Measurements from ENCODE around the gene TCF20. TPM values are rescaled to one million over a fixed set of nuclear protein-coding genes. Genes with fewer than 3 reads are reported as not detected.
A peak's percentile ranks its signal among the peaks of the same experiment; 100 is the strongest.

TCF20 gene
- total and polyA plus RNA-seq, 5 donors from 2014 or later: 1.4 to 101 (median 2.1) TPM

GRCh38 chr22:42262964-42263363, 7.5 kb downstream of the TCF20 start:
- ATAC-seq (ENCODE audit: low read depth in 2 of 2): peak in 1 of 2 donors; percentile 39
- H3K4me3 ChIP-seq (ENCODE audit: low read depth, low read length): no peak overlapping the region
- H3K36me3 ChIP-seq (ENCODE audit: control insufficient read depth, insufficient read depth, low read length): peaks cover 2% of the 10 kb centered on the region
- Mint-ChIP-seq H3K4me1 (peaks cover 46 to 95% (median 86%) of the 10 kb centered on the region in 4 donors), H3K27ac (peak overlapping the region in 1 of 3 donors; percentile 43), H3K9me3 (no peaks in the 10 kb centered on the region), H3K27me3 (no peaks in the 10 kb centered on the region), H3K36me3 (no peaks in the 10 kb centered on the region), H3K4me3 (peak overlapping the region in 3 of 4 donors; percentile 1 to 65 (median 13))
- peak in 1 of 3 donors; percentile 24 for DNase-seq
- no peaks in the 10 kb centered on the region for H3K27me3 ChIP-seq (ENCODE audit: control insufficient read depth, insufficient read depth, low read length)
- H3K4me1 ChIP-seq (ENCODE audit: control insufficient read depth, insufficient read depth, low read length, poor library complexity, severe bottlenecking): peaks cover 73% of the 10 kb centered on the region
- no peaks in the 10 kb centered on the region for H3K9me3 ChIP-seq (ENCODE audit: control insufficient read depth in 2 of 2, low read length in 2 of 2)
- peak overlapping the region; percentile 1 for H3K27ac ChIP-seq (ENCODE audit: insufficient read depth, low read length, poor library complexity, severe bottlenecking)

GRCh38 chr22:42261296-42261695, 9.2 kb downstream of the TCF20 start:
- no peak overlapping the region for H3K4me3 ChIP-seq (ENCODE audit: low read depth, low read length)
- DNase-seq (no peak), ATAC-seq (ENCODE audit: low read depth in 2 of 2) (no peak)
- H3K4me1 ChIP-seq (ENCODE audit: control insufficient read depth, insufficient read depth, low read length, poor library complexity, severe bottlenecking): peaks cover 73% of the 10 kb centered on the region
- Mint-ChIP-seq H3K27me3 (no peaks in the 10 kb centered on the region), H3K4me3 (peak overlapping the region in 1 of 4 donors; percentile 25), H3K4me1 (peaks cover 58 to 97% (median 90%) of the 10 kb centered on the region in 4 donors), H3K9me3 (no peaks in the 10 kb centered on the region), H3K27ac (no peak overlapping the region), H3K36me3 (no peaks in the 10 kb centered on the region)
- no peaks in the 10 kb centered on the region for H3K27me3 ChIP-seq (ENCODE audit: control insufficient read depth, insufficient read depth, low read length)
- H3K9me3 ChIP-seq (ENCODE audit: control insufficient read depth in 2 of 2, low read length in 2 of 2): no peaks in the 10 kb centered on the region
- no peak overlapping the region for H3K27ac ChIP-seq (ENCODE audit: insufficient read depth, low read length, poor library complexity, severe bottlenecking)
- peaks cover 2% of the 10 kb centered on the region for H3K36me3 ChIP-seq (ENCODE audit: control insufficient read depth, insufficient read depth, low read length)

GRCh38 chr22:42258126-42258525, 12.3 kb downstream of the TCF20 start:
- ATAC-seq (ENCODE audit: low read depth in 2 of 2) (no peak), DNase-seq (no peak)
- Mint-ChIP-seq H3K27me3 (no peaks in the 10 kb centered on the region), H3K36me3 (peaks cover 8% of the 10 kb centered on the region), H3K4me3 (peak overlapping the region in 1 of 4 donors; percentile 55), H3K4me1 (peaks cover 45 to 81% (median 76%) of the 10 kb centered on the region in 4 donors), H3K9me3 (no peaks in the 10 kb centered on the region), H3K27ac (peak overlapping the region in 1 of 3 donors; percentile 15)
- Histone ChIP-seq H3K9me3 (ENCODE audit: control insufficient read depth in 2 of 2, low read length in 2 of 2) (no peaks in the 10 kb centered on the region), H3K36me3 (ENCODE audit: control insufficient read depth, insufficient read depth, low read length) (peaks cover 2% of the 10 kb centered on the region), H3K27ac (ENCODE audit: insufficient read depth, low read length, poor library complexity, severe bottlenecking) (no peak overlapping the region), H3K4me3 (ENCODE audit: low read depth, low read length) (no peak overlapping the region), H3K4me1 (ENCODE audit: control insufficient read depth, insufficient read depth, low read length, poor library complexity, severe bottlenecking) (peaks cover 46% of the 10 kb centered on the region), H3K27me3 (ENCODE audit: control insufficient read depth, insufficient read depth, low read length) (no peaks in the 10 kb centered on the region)

GRCh38 chr22:42257386-42257785, 13.1 kb downstream of the TCF20 start:
- peaks cover 45 to 76% (median 69%) of the 10 kb centered on the region in 4 donors for H3K4me1 Mint-ChIP-seq
- H3K27ac Mint-ChIP-seq: peak overlapping the region in 2 of 3 donors; percentile 48 to 50
- DNase-seq: no peak

GRCh38 chr22:42256930-42257329, 13.5 kb downstream of the TCF20 start:
- Histone ChIP-seq H3K4me1 (ENCODE audit: control insufficient read depth, insufficient read depth, low read length, poor library complexity, severe bottlenecking) (peaks cover 40% of the 10 kb centered on the region), H3K27ac (ENCODE audit: insufficient read depth, low read length, poor library complexity, severe bottlenecking) (no peak overlapping the region), H3K36me3 (ENCODE audit: control insufficient read depth, insufficient read depth, low read length) (no peaks in the 10 kb centered on the region), H3K27me3 (ENCODE audit: control insufficient read depth, insufficient read depth, low read length) (no peaks in the 10 kb centered on the region), H3K9me3 (ENCODE audit: control insufficient read depth in 2 of 2, low read length in 2 of 2) (no peaks in the 10 kb centered on the region), H3K4me3 (ENCODE audit: low read depth, low read length) (no peak overlapping the region)
- ATAC-seq (ENCODE audit: low read depth in 2 of 2) (peak in 1 of 2 donors; percentile 55), DNase-seq (no peak)
- Mint-ChIP-seq H3K27ac (peak overlapping the region; percentile 1 to 67 (median 50)), H3K36me3 (peaks cover 8% of the 10 kb centered on the region), H3K4me3 (peak overlapping the region in 3 of 4 donors; percentile 36 to 56 (median 55)), H3K4me1 (peaks cover 41 to 72% (median 65%) of the 10 kb centered on the region in 4 donors), H3K9me3 (no peaks in the 10 kb centered on the region), H3K27me3 (no peaks in the 10 kb centered on the region)

More at GRCh38 chr22:42257386-42257785, 13.1 kb downstream of the TCF20 start:
- Histone ChIP-seq H3K27ac (ENCODE audit: insufficient read depth, low read length, poor library complexity, severe bottlenecking) (no peak overlapping the region), H3K4me3 (ENCODE audit: low read depth, low read length) (no peak overlapping the region), H3K27me3 (ENCODE audit: control insufficient read depth, insufficient read depth, low read length) (no peaks in the 10 kb centered on the region), H3K36me3 (ENCODE audit: control insufficient read depth, insufficient read depth, low read length) (peaks cover under 1% of the 10 kb centered on the region), H3K4me1 (ENCODE audit: control insufficient read depth, insufficient read depth, low read length, poor library complexity, severe bottlenecking) (peaks cover 40% of the 10 kb centered on the region), H3K9me3 (ENCODE audit: control insufficient read depth in 2 of 2, low read length in 2 of 2) (no peaks in the 10 kb centered on the region)
- H3K9me3 Mint-ChIP-seq: no peaks in the 10 kb centered on the region
- peak overlapping the region in 1 of 4 donors; percentile 55 for H3K4me3 Mint-ChIP-seq
- no peaks in the 10 kb centered on the region for H3K27me3 Mint-ChIP-seq
- H3K36me3 Mint-ChIP-seq: peaks cover 8% of the 10 kb centered on the region
- no peak for ATAC-seq (ENCODE audit: low read depth in 2 of 2)

- H3K36me3 Mint-ChIP-seq: peaks cover 8% of the 10 kb centered on the region
- Histone ChIP-seq H3K4me3 (ENCODE audit: low read depth, low read length) (no peak overlapping the region), H3K9me3 (ENCODE audit: control insufficient read depth in 2 of 2, low read length in 2 of 2) (no peaks in the 10 kb centered on the region), H3K4me1 (ENCODE audit: control insufficient read depth, insufficient read depth, low read length, poor library complexity, severe bottlenecking) (peaks cover 40% of the 10 kb centered on the region), H3K36me3 (ENCODE audit: control insufficient read depth, insufficient read depth, low read length) (no peaks in the 10 kb centered on the region), H3K27me3 (ENCODE audit: control insufficient read depth, insufficient read depth, low read length) (no peaks in the 10 kb centered on the region), H3K27ac (ENCODE audit: insufficient read depth, low read length, poor library complexity, severe bottlenecking) (no peak overlapping the region)
- ATAC-seq (ENCODE audit: low read depth in 2 of 2) (no peak), DNase-seq (no peak)
- no peaks in the 10 kb centered on the region for H3K27me3 Mint-ChIP-seq
- peaks cover 39 to 68% (median 60%) of the 10 kb centered on the region in 4 donors for H3K4me1 Mint-ChIP-seq
- no peak overlapping the region for H3K4me3 Mint-ChIP-seq
- H3K27ac Mint-ChIP-seq: peak overlapping the region in 2 of 3 donors; percentile 50 to 79
- no peaks in the 10 kb centered on the region for H3K9me3 Mint-ChIP-seq
These were observed 14.2 kb downstream of the TCF20 start for GRCh38 chr22:42256220-42256619.

- H3K36me3 Mint-ChIP-seq: peaks cover 11% of the 10 kb centered on the region
- H3K27ac Mint-ChIP-seq: no peak overlapping the region
- ATAC-seq (ENCODE audit: low read depth in 2 of 2): no peak
- H3K9me3 Mint-ChIP-seq: no peaks in the 10 kb centered on the region
- H3K4me3 Mint-ChIP-seq: no peak overlapping the region
- peaks cover 5% of the 10 kb centered on the region for H3K36me3 ChIP-seq (ENCODE audit: control insufficient read depth, insufficient read depth, low read length)
- no peak for DNase-seq
- no peak overlapping the region for H3K4me3 ChIP-seq (ENCODE audit: low read depth, low read length)
- no peaks in the 10 kb centered on the region for H3K27me3 Mint-ChIP-seq
- H3K27ac ChIP-seq (ENCODE audit: insufficient read depth, low read length, poor library complexity, severe bottlenecking): no peak overlapping the region
- peaks cover 14 to 64% (median 43%) of the 10 kb centered on the region in 4 donors for H3K4me1 Mint-ChIP-seq
- no peaks in the 10 kb centered on the region for H3K27me3 ChIP-seq (ENCODE audit: control insufficient read depth, insufficient read depth, low read length)
- no peaks in the 10 kb centered on the region for H3K9me3 ChIP-seq (ENCODE audit: control insufficient read depth in 2 of 2, low read length in 2 of 2)
- no peaks in the 10 kb centered on the region for H3K4me1 ChIP-seq (ENCODE audit: control insufficient read depth, insufficient read depth, low read length, poor library complexity, severe bottlenecking)
These were observed 20.6 kb downstream of the TCF20 start for GRCh38 chr22:42249831-42250230.

GRCh38 chr22:42248995-42249394, 21.5 kb downstream of the TCF20 start:
- Mint-ChIP-seq H3K4me3 (no peak overlapping the region), H3K27me3 (no peaks in the 10 kb centered on the region), H3K9me3 (no peaks in the 10 kb centered on the region), H3K27ac (peak overlapping the region in 2 of 3 donors; percentile 15 to 56), H3K4me1 (peaks cover 19 to 67% (median 43%) of the 10 kb centered on the region in 4 donors), H3K36me3 (peaks cover 16% of the 10 kb centered on the region)
- ATAC-seq (ENCODE audit: low read depth in 2 of 2) (no peak), DNase-seq (no peak)
- Histone ChIP-seq H3K4me3 (ENCODE audit: low read depth, low read length) (no peak overlapping the region), H3K27ac (ENCODE audit: insufficient read depth, low read length, poor library complexity, severe bottlenecking) (no peak overlapping the region), H3K4me1 (ENCODE audit: control insufficient read depth, insufficient read depth, low read length, poor library complexity, severe bottlenecking) (peaks cover 1% of the 10 kb centered on the region), H3K27me3 (ENCODE audit: control insufficient read depth, insufficient read depth, low read length) (no peaks in the 10 kb centered on the region), H3K36me3 (ENCODE audit: control insufficient read depth, insufficient read depth, low read length) (peaks cover 5% of the 10 kb centered on the region), H3K9me3 (ENCODE audit: control insufficient read depth in 2 of 2, low read length in 2 of 2) (no peaks in the 10 kb centered on the region)

Measured in CD4-positive, CD25-positive, alpha-beta regulatory T cell (primary cell).